ENCODE data around the gene ZNF354B. TPM values are rescaled to one million over a fixed set of nuclear protein-coding genes. Genes with fewer than 3 reads are reported as not detected.

ZNF354B gene
- polyA plus RNA-seq (30.0 and 35.1 TPM in 2 replicates), polyA minus RNA-seq (34.3 and 37.7 TPM in 2 replicates)

DNA sequence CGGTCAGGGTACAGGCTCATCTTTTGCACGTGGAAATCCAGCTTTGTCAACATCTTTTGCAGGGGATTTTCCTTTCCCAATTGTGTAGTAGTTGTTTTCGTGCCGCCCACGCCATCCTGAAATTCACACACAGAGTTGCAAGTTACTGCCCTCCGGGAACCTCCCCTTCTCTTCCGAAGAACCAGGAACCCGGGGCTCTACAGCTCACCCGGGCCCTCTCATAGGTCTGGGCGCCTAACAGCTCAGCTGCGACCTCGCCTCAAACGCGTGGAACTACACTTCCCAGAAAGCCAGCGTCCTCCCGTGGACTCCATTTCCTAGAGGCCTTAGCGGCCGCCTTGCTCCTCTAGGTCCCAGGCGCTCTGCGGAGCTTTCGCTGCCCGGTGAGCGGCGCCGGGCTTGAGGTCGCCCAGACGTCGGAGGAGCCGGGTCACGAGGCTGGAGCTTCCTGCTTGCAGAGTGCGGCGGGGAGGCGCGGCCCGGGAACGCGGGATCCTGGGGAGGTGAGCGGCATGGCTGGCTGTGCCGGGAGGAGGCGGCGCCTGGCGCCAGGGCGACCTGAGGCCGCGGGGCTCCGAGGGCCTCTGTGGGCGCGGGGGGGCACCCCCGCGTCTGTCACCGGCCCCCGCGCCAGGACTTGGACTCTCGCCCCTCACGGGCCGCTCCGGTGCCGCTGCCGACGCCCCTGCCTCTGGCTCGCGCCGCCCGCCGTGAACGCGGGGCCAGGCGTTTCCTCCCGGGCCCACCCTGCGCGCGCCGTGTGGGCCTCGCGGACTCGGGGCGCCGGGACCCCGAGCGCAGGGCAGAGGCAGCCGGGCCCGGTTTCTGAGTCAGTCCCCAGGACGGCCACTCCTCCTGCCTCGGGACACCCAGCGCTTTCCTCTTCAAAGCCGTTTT lies at the start of gene ZNF354B:
Gene ZNF354B, plus strand, starts transcription at position 329 of the 897 bp plus-strand sequence. CDS start 1,095 bp downstream, outside the sequence.
- Histone ChIP-seq H3K4me3 (ENCODE audit: low read length) (peak within 1 kb of the TSS; percentile 83), H3F3A (ENCODE audit: insufficient read depth, low read length, poor library complexity, severe bottlenecking) (no peaks in the 10 kb centered on the region), H3K79me2 (replicated peaks; ENCODE audit: insufficient read depth, low read length) (no peaks in the 10 kb centered on the region), H3K27ac (ENCODE audit: low read length) (peak within 1 kb of the TSS; percentile 61), H3K9me3 (ENCODE audit: low read length) (no peaks in the 10 kb centered on the region), H3K4me2 (ENCODE audit: low read length) (no peak within 1 kb of the TSS), H3K27me3 (ENCODE audit: insufficient read depth, low read depth, low read length) (no peaks in the 10 kb centered on the region), H4K20me1 (ENCODE audit: insufficient read depth) (no peaks in the 10 kb centered on the region), H3K36me3 (ENCODE audit: insufficient read depth, low read length) (no peaks in the 10 kb centered on the region), H2AFZ (ENCODE audit: low read depth, low read length) (peak within 1 kb of the TSS; percentile 30), H3K9ac (ENCODE audit: low read length) (peak within 1 kb of the TSS; percentile 75), H3K9me2 (ENCODE audit: insufficient read depth, low read length) (no peaks in the 10 kb centered on the region)
- TF ChIP-seq, protein P1, sequence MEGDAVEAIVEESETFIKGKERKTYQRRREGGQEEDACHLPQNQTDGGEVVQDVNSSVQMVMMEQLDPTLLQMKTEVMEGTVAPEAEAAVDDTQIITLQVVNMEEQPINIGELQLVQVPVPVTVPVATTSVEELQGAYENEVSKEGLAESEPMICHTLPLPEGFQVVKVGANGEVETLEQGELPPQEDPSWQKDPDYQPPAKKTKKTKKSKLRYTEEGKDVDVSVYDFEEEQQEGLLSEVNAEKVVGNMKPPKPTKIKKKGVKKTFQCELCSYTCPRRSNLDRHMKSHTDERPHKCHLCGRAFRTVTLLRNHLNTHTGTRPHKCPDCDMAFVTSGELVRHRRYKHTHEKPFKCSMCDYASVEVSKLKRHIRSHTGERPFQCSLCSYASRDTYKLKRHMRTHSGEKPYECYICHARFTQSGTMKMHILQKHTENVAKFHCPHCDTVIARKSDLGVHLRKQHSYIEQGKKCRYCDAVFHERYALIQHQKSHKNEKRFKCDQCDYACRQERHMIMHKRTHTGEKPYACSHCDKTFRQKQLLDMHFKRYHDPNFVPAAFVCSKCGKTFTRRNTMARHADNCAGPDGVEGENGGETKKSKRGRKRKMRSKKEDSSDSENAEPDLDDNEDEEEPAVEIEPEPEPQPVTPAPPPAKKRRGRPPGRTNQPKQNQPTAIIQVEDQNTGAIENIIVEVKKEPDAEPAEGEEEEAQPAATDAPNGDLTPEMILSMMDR (IDR thresholded peaks at IDR 0.05; ENCODE audit: poor library complexity, severe bottlenecking): peak; percentile 58
- TF ChIP-seq EP300 (conservative IDR thresholded peaks at IDR 0.05; ENCODE audit: poor library complexity, severe bottlenecking) (peak; percentile 34), RAD21 (conservative IDR thresholded peaks at IDR 0.05) (peak; percentile 62), TAF1 (IDR thresholded peaks at IDR 0.05; ENCODE audit: low read depth) (peak; percentile 67), POLR2AphosphoS5 (IDR thresholded peaks at IDR 0.05) (peak; percentile 86), SMC3 (conservative IDR thresholded peaks at IDR 0.05; ENCODE audit: poor library complexity) (peak; percentile 65), MXI1 (conservative IDR thresholded peaks at IDR 0.05; ENCODE audit: poor library complexity, severe bottlenecking) (peak; percentile 90), EZH2 (IDR thresholded peaks at IDR 0.05; ENCODE audit: borderline replicate concordance, insufficient read depth, low read length, poor library complexity, severe bottlenecking) (no peak)
- TF ChIP-seq, protein P2, sequence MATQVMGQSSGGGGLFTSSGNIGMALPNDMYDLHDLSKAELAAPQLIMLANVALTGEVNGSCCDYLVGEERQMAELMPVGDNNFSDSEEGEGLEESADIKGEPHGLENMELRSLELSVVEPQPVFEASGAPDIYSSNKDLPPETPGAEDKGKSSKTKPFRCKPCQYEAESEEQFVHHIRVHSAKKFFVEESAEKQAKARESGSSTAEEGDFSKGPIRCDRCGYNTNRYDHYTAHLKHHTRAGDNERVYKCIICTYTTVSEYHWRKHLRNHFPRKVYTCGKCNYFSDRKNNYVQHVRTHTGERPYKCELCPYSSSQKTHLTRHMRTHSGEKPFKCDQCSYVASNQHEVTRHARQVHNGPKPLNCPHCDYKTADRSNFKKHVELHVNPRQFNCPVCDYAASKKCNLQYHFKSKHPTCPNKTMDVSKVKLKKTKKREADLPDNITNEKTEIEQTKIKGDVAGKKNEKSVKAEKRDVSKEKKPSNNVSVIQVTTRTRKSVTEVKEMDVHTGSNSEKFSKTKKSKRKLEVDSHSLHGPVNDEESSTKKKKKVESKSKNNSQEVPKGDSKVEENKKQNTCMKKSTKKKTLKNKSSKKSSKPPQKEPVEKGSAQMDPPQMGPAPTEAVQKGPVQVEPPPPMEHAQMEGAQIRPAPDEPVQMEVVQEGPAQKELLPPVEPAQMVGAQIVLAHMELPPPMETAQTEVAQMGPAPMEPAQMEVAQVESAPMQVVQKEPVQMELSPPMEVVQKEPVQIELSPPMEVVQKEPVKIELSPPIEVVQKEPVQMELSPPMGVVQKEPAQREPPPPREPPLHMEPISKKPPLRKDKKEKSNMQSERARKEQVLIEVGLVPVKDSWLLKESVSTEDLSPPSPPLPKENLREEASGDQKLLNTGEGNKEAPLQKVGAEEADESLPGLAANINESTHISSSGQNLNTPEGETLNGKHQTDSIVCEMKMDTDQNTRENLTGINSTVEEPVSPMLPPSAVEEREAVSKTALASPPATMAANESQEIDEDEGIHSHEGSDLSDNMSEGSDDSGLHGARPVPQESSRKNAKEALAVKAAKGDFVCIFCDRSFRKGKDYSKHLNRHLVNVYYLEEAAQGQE (IDR thresholded peaks at IDR 0.05; ENCODE audit: borderline replicate concordance): peak; percentile 30

DNA sequence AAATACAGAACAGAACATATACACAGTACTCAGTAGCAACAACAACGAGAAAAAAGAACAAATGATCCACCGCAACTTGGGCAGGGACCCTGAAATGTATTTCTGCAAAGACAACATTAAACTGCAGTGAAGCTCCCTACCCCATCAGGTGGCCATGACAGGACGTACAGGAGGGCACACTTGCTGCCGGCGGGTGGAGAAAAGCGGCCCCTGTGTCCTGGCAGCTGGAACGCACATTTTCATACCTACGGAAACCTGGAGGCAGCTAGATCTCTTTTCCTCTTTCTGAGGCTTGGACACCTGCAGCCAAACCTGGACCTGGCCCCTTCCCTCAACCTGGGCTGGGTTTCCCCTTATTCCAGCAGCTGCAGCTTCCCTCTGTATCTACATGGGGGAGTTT lies 42.2 kb upstream of the ZNF354B start:
- Histone ChIP-seq H3K9ac (ENCODE audit: low read length) (no peak overlapping the region), H3K4me3 (ENCODE audit: low read length) (no peak overlapping the region), H3K9me3 (ENCODE audit: low read length) (no peaks in the 10 kb centered on the region), H3K4me2 (ENCODE audit: low read length) (no peak overlapping the region), H3K9me2 (ENCODE audit: insufficient read depth, low read length) (no peaks in the 10 kb centered on the region), H3F3A (ENCODE audit: insufficient read depth, low read length, poor library complexity, severe bottlenecking) (no peaks in the 10 kb centered on the region), H3K36me3 (ENCODE audit: insufficient read depth, low read length) (no peaks in the 10 kb centered on the region), H4K20me1 (ENCODE audit: insufficient read depth) (no peaks in the 10 kb centered on the region), H3K27ac (ENCODE audit: low read length) (no peak overlapping the region), H3K79me2 (replicated peaks; ENCODE audit: insufficient read depth, low read length) (no peaks in the 10 kb centered on the region), H2AFZ (ENCODE audit: low read depth, low read length) (no peak overlapping the region), H3K27me3 (ENCODE audit: insufficient read depth, low read depth, low read length) (no peaks in the 10 kb centered on the region)
- TF ChIP-seq EZH2 (IDR thresholded peaks at IDR 0.05; ENCODE audit: borderline replicate concordance, insufficient read depth, low read length, poor library complexity, severe bottlenecking) (no peak), SMC3 (conservative IDR thresholded peaks at IDR 0.05; ENCODE audit: poor library complexity) (no peak), MXI1 (conservative IDR thresholded peaks at IDR 0.05; ENCODE audit: poor library complexity, severe bottlenecking) (no peak), EP300 (conservative IDR thresholded peaks at IDR 0.05; ENCODE audit: poor library complexity, severe bottlenecking) (no peak), TAF1 (IDR thresholded peaks at IDR 0.05; ENCODE audit: low read depth) (no peak), RAD21 (conservative IDR thresholded peaks at IDR 0.05) (no peak), POLR2AphosphoS5 (IDR thresholded peaks at IDR 0.05) (no peak)
- TF ChIP-seq, protein P1 (IDR thresholded peaks at IDR 0.05; ENCODE audit: poor library complexity, severe bottlenecking): no peak
- TF ChIP-seq, protein P2 (IDR thresholded peaks at IDR 0.05; ENCODE audit: borderline replicate concordance): no peak

Measured in neural cell (in vitro differentiated cells).